ENCODE results near the gene STXBP5L. TPM values are rescaled to one million over a fixed set of nuclear protein-coding genes. Genes with fewer than 3 reads are reported as not detected.

Gene STXBP5L
- total RNA-seq, 3 donors from 2014 or later = 0.34 to 7.3 (median 0.61) TPM

DNA sequence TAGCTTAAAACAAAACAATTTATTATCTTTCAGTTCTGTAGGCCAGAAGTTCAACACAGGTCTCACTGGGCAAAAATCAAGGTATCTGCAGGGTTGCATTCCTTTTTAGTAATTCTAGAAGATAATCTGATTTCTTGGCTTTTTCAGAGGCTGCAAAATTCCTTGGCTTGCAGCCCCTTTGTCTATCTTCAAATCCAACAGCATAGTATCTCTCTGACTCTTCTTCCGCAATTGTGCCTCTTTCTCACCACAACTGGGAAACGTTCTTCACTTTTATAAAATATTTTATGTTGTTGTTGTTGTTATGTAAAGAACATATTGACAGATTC lies 218.7 kb downstream of the STXBP5L start:
- no peak overlapping the region for H3K4me3 ChIP-seq
- no peaks in the 10 kb centered on the region for H3K9me3 ChIP-seq
- TF ChIP-seq, protein P1, sequence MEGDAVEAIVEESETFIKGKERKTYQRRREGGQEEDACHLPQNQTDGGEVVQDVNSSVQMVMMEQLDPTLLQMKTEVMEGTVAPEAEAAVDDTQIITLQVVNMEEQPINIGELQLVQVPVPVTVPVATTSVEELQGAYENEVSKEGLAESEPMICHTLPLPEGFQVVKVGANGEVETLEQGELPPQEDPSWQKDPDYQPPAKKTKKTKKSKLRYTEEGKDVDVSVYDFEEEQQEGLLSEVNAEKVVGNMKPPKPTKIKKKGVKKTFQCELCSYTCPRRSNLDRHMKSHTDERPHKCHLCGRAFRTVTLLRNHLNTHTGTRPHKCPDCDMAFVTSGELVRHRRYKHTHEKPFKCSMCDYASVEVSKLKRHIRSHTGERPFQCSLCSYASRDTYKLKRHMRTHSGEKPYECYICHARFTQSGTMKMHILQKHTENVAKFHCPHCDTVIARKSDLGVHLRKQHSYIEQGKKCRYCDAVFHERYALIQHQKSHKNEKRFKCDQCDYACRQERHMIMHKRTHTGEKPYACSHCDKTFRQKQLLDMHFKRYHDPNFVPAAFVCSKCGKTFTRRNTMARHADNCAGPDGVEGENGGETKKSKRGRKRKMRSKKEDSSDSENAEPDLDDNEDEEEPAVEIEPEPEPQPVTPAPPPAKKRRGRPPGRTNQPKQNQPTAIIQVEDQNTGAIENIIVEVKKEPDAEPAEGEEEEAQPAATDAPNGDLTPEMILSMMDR (IDR thresholded peaks at IDR 0.05) = no peak
- ATAC-seq (no peak), DNase-seq (no peak)
- H3K36me3 ChIP-seq (ENCODE audit: low read depth) = no peaks in the 10 kb centered on the region
- intact Hi-C loops (cut with DNase I, micrococcal nuclease) = no loop called here
- no peaks in the 10 kb centered on the region for H3K4me1 ChIP-seq (ENCODE audit: low read depth)

- no peak for DNase-seq
- Histone ChIP-seq H3K4me1 (ENCODE audit: low read depth) (no peaks in the 10 kb centered on the region), H3K4me3 (no peak overlapping the region), H3K36me3 (ENCODE audit: low read depth) (no peaks in the 10 kb centered on the region), H3K9me3 (no peaks in the 10 kb centered on the region)
- TF ChIP-seq, protein P1 (IDR thresholded peaks at IDR 0.05) = no peak
- ATAC-seq = no peak
- intact Hi-C loops (cut with DNase I, micrococcal nuclease) = no loop called here
These were observed 244.6 kb downstream of the STXBP5L start for GRCh38 chr3:121152573-121152972.

GRCh38 chr3:121153851-121154250 lies 245.8 kb downstream of the STXBP5L start:
- H3K9me3 ChIP-seq = no peaks in the 10 kb centered on the region
- intact Hi-C loops (cut with DNase I, micrococcal nuclease) = no loop called here
- ATAC-seq = no peak
- no peak for DNase-seq
- no peaks in the 10 kb centered on the region for H3K36me3 ChIP-seq (ENCODE audit: low read depth)
- TF ChIP-seq, protein P1 (IDR thresholded peaks at IDR 0.05) = no peak
- no peak overlapping the region for H3K4me3 ChIP-seq
- no peaks in the 10 kb centered on the region for H3K4me1 ChIP-seq (ENCODE audit: low read depth)

GRCh38 chr3:121155028-121155427 lies 247.0 kb downstream of the STXBP5L start:
- no peaks in the 10 kb centered on the region for H3K36me3 ChIP-seq (ENCODE audit: low read depth)
- no peak for DNase-seq
- no peaks in the 10 kb centered on the region for H3K4me1 ChIP-seq (ENCODE audit: low read depth)
- intact Hi-C loops (cut with DNase I, micrococcal nuclease) = no loop called here
- H3K9me3 ChIP-seq = no peaks in the 10 kb centered on the region
- H3K4me3 ChIP-seq = no peak overlapping the region
- ATAC-seq = no peak
- TF ChIP-seq, protein P1 (IDR thresholded peaks at IDR 0.05) = no peak

- Histone ChIP-seq H3K4me3 (no peak overlapping the region), H3K36me3 (ENCODE audit: low read depth) (no peaks in the 10 kb centered on the region), H3K9me3 (no peaks in the 10 kb centered on the region), H3K4me1 (ENCODE audit: low read depth) (no peaks in the 10 kb centered on the region)
- intact Hi-C loops (cut with DNase I, micrococcal nuclease) = no loop called here
- no peak for ATAC-seq
- no peak for DNase-seq
- TF ChIP-seq, protein P1 (IDR thresholded peaks at IDR 0.05) = no peak
These were observed 257.4 kb downstream of the STXBP5L start for GRCh38 chr3:121165397-121165837.

All from mucosa of descending colon (tissue), 3 donors.